ENCODE data around the gene PDE6G. TPM values are rescaled to one million over a fixed set of nuclear protein-coding genes. Genes with fewer than 3 reads are reported as not detected.

PDE6G gene
- total and polyA plus RNA-seq, 2 donors (not counting 1 experiment from before 2014, with no cell fraction given), result 0.69 to 1.1 TPM

- no peaks in the 10 kb centered on the region for H3K9me3 Mint-ChIP-seq (ENCODE audit: insufficient read depth)
- H3K27ac Mint-ChIP-seq, result no peak overlapping the region
- Histone ChIP-seq H2AFZ (ENCODE audit: insufficient read depth, low read depth, low read length, poor library complexity, severe bottlenecking) (no peak overlapping the region), H3K79me2 (ENCODE audit: control insufficient read depth, insufficient read depth, low read length) (peaks cover 15% of the 10 kb centered on the region), H4K20me1 (ENCODE audit: control insufficient read depth, insufficient read depth, low read length, poor library complexity, severe bottlenecking) (peaks cover 13% of the 10 kb centered on the region), H3K27me3 (replicated peaks in 1 of 4; ENCODE audit: control extremely low read depth in 1 of 4, control insufficient read depth in 3 of 4, insufficient read depth in 4 of 4, low read length in 3 of 4) (no peaks in the 10 kb centered on the region), H3K36me3 (replicated peaks in 1 of 2; ENCODE audit: control extremely low read depth in 1 of 2, control insufficient read depth in 1 of 2, extremely low read depth in 1 of 2, insufficient read depth in 2 of 2, low read length in 1 of 2) (peaks cover 0 to 46% of the 10 kb centered on the region in 2 experiments), H3K4me2 (replicated peaks; ENCODE audit: low read depth, low read length, poor library complexity, severe bottlenecking) (no peak overlapping the region), H3K4me1 (ENCODE audit: control insufficient read depth in 2 of 2, insufficient read depth in 2 of 2, low read length in 2 of 2) (no peaks in the 10 kb centered on the region), H3K4me3 (ENCODE audit: control extremely low read depth in 1 of 5, extremely low read depth in 1 of 5, insufficient read depth in 1 of 5, low read depth in 2 of 5, low read length in 4 of 5) (no peak overlapping the region), H3K9ac (ENCODE audit: low read length) (no peak overlapping the region), H3K9me3 (ENCODE audit: control extremely low read depth in 1 of 3, control insufficient read depth in 2 of 3, insufficient read depth in 1 of 3, low read length in 2 of 3) (no peaks in the 10 kb centered on the region), H3K27ac (ENCODE audit: low read length in 2 of 2) (no peak overlapping the region)
- WGBS (ENCODE audit: insufficient coverage), result 85% methylated on average over 17 of the region's 18 CpGs
- ChIA-PET POLR2A (no interaction called here), CTCF (no interaction called here)
- ATAC-seq (ENCODE audit: low read depth) (no peak), DNase-seq (no peak)
- TF ChIP-seq CTCF (IDR thresholded peaks at IDR 0.05) (no peak), EZH2 (IDR thresholded peaks at IDR 0.05; ENCODE audit: borderline replicate concordance, insufficient read depth, low read depth, low read length, poor library complexity, severe bottlenecking) (no peak)
- H3K27me3 Mint-ChIP-seq, result no peaks in the 10 kb centered on the region
- intact Hi-C loops (cut with micrococcal nuclease), result no loop called here
- peaks cover 5% of the 10 kb centered on the region for H3K4me1 Mint-ChIP-seq
- H3K4me3 Mint-ChIP-seq, result no peak overlapping the region
Measured at GRCh38 chr17:81673561-81674258, 17.4 kb upstream of the PDE6G start.

DNA sequence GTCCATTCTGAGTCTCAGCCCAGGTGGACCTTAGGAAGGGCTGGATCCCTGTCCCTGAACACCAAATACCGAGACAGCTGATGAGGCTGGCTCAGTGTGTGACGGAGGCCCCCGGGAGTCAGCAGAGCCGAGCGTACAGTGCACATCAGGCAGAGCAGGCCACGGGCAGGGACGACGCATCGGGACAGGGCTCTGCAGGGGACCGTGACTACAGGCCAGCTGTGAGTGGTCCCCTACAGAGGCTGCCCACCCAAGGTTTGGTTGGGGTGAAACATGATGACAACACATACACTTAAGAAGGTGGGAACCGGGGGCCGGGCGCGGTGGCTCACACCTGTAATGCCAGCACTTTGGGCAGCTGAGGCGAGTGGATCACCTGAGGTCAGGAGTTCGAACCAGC is 16.6 kb upstream of the PDE6G start:
- ChIA-PET POLR2A (no interaction called here), CTCF (no interaction called here)
- no peak overlapping the region for H3K4me2 ChIP-seq (replicated peaks; ENCODE audit: low read depth, low read length, poor library complexity, severe bottlenecking)
- no peaks in the 10 kb centered on the region for H3K27me3 ChIP-seq (replicated peaks in 1 of 4; ENCODE audit: control extremely low read depth in 1 of 4, control insufficient read depth in 3 of 4, insufficient read depth in 4 of 4, low read length in 3 of 4)
- H3K27me3 Mint-ChIP-seq, result no peaks in the 10 kb centered on the region
- TF ChIP-seq CTCF (IDR thresholded peaks at IDR 0.05), result no peak
- no peak for TF ChIP-seq EZH2 (IDR thresholded peaks at IDR 0.05; ENCODE audit: borderline replicate concordance, insufficient read depth, low read depth, low read length, poor library complexity, severe bottlenecking)
- peaks cover 4% of the 10 kb centered on the region in 2 donors for H3K4me1 ChIP-seq (ENCODE audit: control insufficient read depth in 2 of 2, insufficient read depth in 2 of 2, low read length in 2 of 2)
- no peaks in the 10 kb centered on the region for H3K9me3 ChIP-seq (ENCODE audit: control extremely low read depth in 1 of 3, control insufficient read depth in 2 of 3, insufficient read depth in 1 of 3, low read length in 2 of 3)
- peaks cover 0 to 50% of the 10 kb centered on the region in 2 experiments for H3K36me3 ChIP-seq (replicated peaks in 1 of 2; ENCODE audit: control extremely low read depth in 1 of 2, control insufficient read depth in 1 of 2, extremely low read depth in 1 of 2, insufficient read depth in 2 of 2, low read length in 1 of 2)
- H3K4me3 Mint-ChIP-seq, result no peak overlapping the region
- H3K4me1 Mint-ChIP-seq, result peaks cover 10% of the 10 kb centered on the region
- no peak overlapping the region for H2AFZ ChIP-seq (ENCODE audit: insufficient read depth, low read depth, low read length, poor library complexity, severe bottlenecking)
- H3K27ac Mint-ChIP-seq, result no peak overlapping the region
- ATAC-seq (ENCODE audit: low read depth) (no peak), DNase-seq (no peak)
- H3K4me3 ChIP-seq (ENCODE audit: control extremely low read depth in 1 of 5, extremely low read depth in 1 of 5, insufficient read depth in 1 of 5, low read depth in 2 of 5, low read length in 4 of 5), result no peak overlapping the region
- no peaks in the 10 kb centered on the region for H3K9me3 Mint-ChIP-seq (ENCODE audit: insufficient read depth)
- H4K20me1 ChIP-seq (ENCODE audit: control insufficient read depth, insufficient read depth, low read length, poor library complexity, severe bottlenecking), result peaks cover 13% of the 10 kb centered on the region
- no peak overlapping the region for H3K27ac ChIP-seq (ENCODE audit: low read length in 2 of 2)
- H3K79me2 ChIP-seq (ENCODE audit: control insufficient read depth, insufficient read depth, low read length), result peaks cover 22% of the 10 kb centered on the region
- 91% methylated on average over 10 of the region's 16 CpGs for WGBS (ENCODE audit: insufficient coverage)
- no peak overlapping the region for H3K9ac ChIP-seq (ENCODE audit: low read length)
- intact Hi-C loops (cut with micrococcal nuclease), result no loop called here
